Measurements from ENCODE around the gene DPT.
A peak's percentile ranks its signal among the peaks of the same experiment; 100 is the strongest.
"Not testable (repeated sequence)": the region's sequence is repeated elsewhere in the genome, so short reads cannot be mapped to it uniquely, and the experiment has no call there.

Gene DPT

GRCh38 chr1:168728473-168729404, at the start of gene DPT:
Gene DPT, minus strand, starts transcription at chr1:168729206. Its CDS starts 32 bp downstream, at chr1:168729174.
- FAIRE-seq (no peak), DNase-seq (ENCODE audit: extremely low spot score, insufficient read length, low read depth) (no peak)

GRCh38 chr1:168775366-168775765, 46.4 kb upstream of the DPT start:
- no peak for FAIRE-seq

DNA sequence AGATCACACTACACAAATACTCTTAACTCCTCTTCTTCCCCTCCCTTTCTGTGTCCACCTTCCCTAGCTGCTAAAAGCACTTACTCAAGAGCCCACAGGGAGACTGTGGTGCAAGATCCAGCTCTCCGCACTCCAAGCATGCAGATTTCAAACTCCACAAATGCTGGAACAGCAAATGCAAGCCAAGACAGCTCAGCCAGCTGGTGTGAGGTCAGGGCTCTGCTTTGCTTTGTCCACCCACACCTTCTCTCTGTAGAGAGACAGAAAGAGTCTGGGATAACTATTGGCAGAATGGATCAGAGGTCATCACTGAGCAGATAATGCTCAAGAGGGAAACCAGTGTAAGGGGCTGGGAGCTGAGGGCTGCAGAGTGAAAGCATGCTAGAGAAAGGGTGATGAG, 45.2 kb upstream of the DPT start:
- FAIRE-seq (peak; percentile 9), DNase-seq (ENCODE audit: extremely low spot score, insufficient read length, low read depth) (no peak)

More at GRCh38 chr1:168775366-168775765, 46.4 kb upstream of the DPT start:
- DNase-seq (ENCODE audit: extremely low spot score, insufficient read length, low read depth): no peak

DNA sequence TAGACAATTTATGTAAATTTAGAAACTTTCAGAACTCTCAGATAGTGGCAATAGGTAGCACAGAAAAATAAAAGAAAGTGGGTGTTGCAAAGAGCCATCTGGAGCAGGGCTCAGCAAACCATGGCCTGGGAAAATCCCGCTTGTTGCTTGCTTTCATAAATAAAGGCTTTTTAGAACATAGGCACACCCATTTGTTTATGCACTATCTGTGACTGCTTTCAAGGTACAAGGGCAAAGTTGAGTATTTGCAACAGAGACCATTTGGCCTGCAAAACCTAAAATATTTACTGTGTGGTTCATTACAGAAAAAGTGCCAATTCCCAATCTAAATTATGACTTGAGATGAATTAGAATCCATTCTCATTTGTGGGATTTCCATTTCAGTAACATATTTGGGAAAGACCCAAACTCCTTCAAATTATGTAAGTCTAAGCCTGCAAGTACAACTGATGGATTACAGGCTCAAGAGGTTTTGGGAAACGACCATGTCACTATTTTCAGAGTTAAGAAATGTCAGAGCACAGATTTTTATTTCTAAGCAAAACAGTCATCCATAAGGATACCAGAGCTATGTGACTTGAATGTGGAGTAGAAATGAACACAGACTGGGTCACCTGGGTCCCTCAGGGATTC, 43.5 kb upstream of the DPT start:
- FAIRE-seq: no peak
- DNase-seq (ENCODE audit: extremely low spot score, insufficient read length, low read depth): no peak

DNA sequence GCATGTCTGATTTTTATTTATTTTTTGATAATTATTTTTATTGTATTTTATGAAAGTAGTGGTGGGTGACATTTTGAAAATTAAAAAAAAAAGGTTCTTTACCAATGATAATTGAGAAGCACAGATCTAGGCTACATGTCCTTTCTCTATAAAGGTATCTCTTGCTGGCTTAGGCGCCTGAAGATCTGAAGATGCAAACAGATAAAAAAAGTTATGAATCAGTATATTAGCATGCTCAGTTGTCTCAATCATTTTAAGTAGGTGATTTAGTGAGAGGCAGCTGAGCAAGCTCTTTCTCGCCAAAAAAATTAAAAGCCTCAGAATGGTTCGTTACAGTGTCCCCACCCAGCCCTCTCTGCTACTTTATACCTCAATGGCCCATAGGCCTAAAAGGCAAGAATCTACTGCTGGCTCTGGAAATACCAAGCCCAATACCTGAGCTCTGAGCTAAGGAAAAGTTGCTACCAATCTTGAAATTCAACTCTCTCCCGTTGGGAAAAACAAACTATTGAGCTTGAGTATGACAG, 42.2 kb upstream of the DPT start:
- DNase-seq (ENCODE audit: extremely low spot score, insufficient read length, low read depth) (no peak), FAIRE-seq (no peak)

GRCh38 chr1:168769893-168770292, 40.9 kb upstream of the DPT start:
- not testable (repeated sequence) for FAIRE-seq

DNA sequence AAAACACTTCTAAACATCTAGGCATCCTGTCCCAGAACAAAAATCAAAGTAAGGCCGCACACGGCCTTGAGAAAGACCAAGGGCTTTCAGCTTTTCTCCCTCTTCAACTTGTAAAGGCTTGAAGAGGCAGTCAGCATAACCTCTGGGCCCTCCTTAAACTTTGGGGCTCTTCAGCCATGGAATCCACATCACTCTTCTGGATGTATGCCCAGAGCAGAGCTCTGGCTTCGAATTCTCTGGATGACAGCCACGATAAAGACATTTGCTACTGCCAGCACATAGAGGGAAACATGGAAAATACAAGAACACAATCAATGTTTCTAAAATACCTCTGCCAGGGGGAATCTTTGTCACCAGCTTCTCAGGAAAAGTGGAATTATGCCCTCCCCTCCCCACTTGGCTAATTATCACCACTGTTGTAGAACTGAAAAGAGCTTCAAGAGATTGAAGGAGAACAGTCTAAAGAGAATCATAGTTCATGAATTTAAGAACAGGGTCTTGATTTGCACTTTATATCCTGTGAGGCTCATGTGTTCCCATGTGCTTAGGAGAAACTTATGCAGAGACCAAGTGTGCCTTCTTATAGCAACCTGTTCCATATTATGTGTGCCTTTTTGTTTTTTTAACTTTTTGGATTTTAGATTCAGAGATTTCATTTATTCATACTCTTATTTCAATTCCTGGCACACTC, 39.0 kb upstream of the DPT start:
- FAIRE-seq: no peak
- no peak for DNase-seq (ENCODE audit: extremely low spot score, insufficient read length, low read depth)

More at GRCh38 chr1:168769893-168770292, 40.9 kb upstream of the DPT start:
- not testable (repeated sequence) for DNase-seq (ENCODE audit: extremely low spot score, insufficient read length, low read depth)

GRCh38 chr1:168766568-168766967, 37.6 kb upstream of the DPT start:
- no peak for FAIRE-seq
- DNase-seq (ENCODE audit: extremely low spot score, insufficient read length, low read depth): no peak

GRCh38 chr1:168763031-168763430, 34.0 kb upstream of the DPT start:
- FAIRE-seq (no peak), DNase-seq (ENCODE audit: extremely low spot score, insufficient read length, low read depth) (no peak)

DNA sequence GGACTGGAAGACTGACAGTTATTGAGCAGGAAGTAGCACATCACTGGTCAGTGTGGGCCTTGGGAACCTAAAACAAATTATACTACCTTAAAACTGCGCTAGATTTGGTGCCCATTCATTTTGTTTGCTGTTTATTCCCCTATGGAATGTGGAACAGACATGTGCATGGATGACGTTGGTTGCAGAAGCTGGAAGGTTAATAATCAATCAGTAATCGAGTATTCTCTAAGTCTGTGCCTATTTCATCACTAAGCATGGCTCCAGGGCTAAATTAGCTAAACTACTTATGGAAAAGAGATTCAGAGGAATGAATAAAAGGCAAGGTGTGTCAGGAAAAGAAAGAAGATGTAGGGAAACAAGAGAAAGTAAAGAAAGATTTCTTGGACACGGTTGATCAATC, 33.5 kb upstream of the DPT start:
- DNase-seq (ENCODE audit: extremely low spot score, insufficient read length, low read depth) (no peak), FAIRE-seq (no peak)

DNA sequence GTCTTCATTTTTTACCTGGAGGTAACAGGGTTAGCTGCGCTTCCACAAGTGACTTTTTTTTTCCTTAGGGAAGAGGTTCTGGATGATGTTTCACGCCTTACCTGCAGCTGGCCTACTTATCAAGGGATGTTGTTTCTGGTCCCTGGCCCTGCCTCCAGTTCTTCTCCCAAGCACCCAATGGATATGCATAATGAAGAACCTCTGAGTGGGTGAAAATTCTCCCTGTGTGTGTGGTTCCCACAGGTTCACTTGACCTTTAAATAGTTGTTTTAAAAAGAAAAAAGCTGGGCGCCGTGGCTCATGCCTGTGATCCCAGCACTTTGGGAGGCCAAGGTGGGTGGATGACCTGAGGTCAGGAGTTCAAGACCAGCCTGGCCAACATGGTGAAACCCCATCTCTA, 31.8 kb upstream of the DPT start:
- FAIRE-seq (no peak), DNase-seq (ENCODE audit: extremely low spot score, insufficient read length, low read depth) (no peak)

- DNase-seq (ENCODE audit: extremely low spot score, insufficient read length, low read depth) (no peak), FAIRE-seq (no peak)
Measured at GRCh38 chr1:168760241-168760640, 31.2 kb upstream of the DPT start.

DNA sequence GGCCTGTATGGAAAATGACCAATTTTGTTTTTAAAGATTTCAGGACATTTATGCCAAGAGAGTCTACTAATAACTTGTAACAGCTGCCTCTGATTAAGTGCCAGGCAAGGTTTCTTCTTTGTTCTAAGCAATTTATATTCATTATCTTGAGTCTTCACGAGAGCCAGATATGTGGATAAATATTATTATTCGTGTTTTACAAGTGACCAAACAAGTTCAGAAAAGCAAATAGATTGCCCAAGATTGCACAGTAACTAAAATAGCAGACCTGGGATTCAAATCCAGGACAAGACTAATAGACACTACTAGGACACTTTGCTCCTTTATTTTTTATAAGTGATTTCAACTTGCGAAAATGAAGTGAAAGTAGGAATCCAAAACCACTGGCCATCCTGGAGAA, 30.1 kb upstream of the DPT start:
- FAIRE-seq (no peak), DNase-seq (ENCODE audit: extremely low spot score, insufficient read length, low read depth) (no peak)

DNA sequence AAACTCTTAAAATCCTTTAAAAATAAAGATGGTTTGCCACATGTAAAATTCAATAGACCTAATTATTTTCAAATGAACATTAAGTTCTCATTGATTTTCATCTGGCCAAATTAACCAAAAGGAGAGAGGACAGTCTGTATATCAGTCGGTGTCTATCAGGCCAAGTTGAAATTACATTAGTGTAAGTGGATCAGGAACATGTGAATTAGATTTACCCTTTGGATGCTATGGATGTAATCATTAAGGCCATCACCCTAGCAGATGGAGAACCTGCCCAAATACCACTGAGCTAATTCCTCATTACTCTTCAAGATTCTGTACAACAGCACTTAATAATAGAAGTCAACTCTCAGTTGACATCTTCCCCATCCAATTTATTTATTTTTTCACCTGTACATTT, 29.5 kb upstream of the DPT start:
- no peak for FAIRE-seq
- DNase-seq (ENCODE audit: extremely low spot score, insufficient read length, low read depth): no peak

GRCh38 chr1:168755800-168756418, 26.9 kb upstream of the DPT start:
- no peak for FAIRE-seq
- DNase-seq (ENCODE audit: extremely low spot score, insufficient read length, low read depth): no peak

- no peak for FAIRE-seq
Measured at GRCh38 chr1:168752171-168752832, 23.3 kb upstream of the DPT start.

DNA sequence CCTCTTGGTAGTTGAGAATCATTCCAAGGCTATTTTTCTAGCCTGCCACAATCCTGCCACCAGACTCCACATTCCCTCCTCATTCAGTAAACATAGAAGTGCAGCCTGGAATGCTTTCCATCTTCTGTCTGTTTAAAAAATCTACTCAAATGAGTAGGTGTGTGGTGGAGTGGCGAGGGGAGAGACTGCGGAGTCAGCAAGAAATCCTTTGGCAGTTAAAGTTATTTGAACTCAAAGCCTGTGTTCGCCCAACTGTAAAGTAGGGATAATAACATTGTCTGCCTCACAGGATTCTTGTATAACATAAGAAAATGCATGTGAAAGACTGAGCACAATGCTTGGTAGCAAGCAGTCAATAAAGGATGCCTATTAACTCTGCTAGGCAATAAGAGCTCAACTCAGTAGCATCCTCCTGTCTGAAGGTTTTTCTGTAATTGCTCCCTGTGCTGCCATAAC, 22.2 kb upstream of the DPT start:
- DNase-seq (ENCODE audit: extremely low spot score, insufficient read length, low read depth) (no peak), FAIRE-seq (no peak)

More at GRCh38 chr1:168752171-168752832, 23.3 kb upstream of the DPT start:
- no peak for DNase-seq (ENCODE audit: extremely low spot score, insufficient read length, low read depth)

- DNase-seq (ENCODE audit: extremely low spot score, insufficient read length, low read depth): no peak
- FAIRE-seq: no peak
Measured at GRCh38 chr1:168742994-168743650, 14.1 kb upstream of the DPT start.

DNA sequence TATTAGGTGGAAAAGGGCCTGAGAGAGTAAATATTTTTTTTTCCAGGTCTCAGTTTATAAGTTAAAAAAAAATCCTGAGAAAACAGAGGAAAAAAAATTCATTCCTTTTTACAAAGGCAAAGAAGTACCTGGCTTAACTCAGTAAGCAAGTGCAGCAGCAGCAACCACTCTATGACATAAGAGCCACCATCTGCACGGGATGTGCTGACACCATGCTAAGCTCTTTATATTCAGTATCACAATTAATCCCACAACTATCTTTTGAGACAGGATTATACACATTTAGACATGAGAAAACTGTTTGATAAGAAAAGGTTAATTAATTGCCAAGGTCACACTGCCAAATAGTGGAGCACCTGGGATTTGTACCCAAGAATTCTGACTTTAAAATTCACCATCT, 13.4 kb upstream of the DPT start:
- FAIRE-seq: no peak
- DNase-seq (ENCODE audit: extremely low spot score, insufficient read length, low read depth): no peak
